ENCODE results near the gene PTPRM. TPM values are rescaled to one million over a fixed set of nuclear protein-coding genes. Genes with fewer than 3 reads are reported as not detected.

Gene PTPRM
- total and polyA plus RNA-seq, 2 of the 8 experiments (the other 6 are each of a cell fraction or from before 2014, with no cell fraction given) = 4.1 to 7.0 TPM

DNA sequence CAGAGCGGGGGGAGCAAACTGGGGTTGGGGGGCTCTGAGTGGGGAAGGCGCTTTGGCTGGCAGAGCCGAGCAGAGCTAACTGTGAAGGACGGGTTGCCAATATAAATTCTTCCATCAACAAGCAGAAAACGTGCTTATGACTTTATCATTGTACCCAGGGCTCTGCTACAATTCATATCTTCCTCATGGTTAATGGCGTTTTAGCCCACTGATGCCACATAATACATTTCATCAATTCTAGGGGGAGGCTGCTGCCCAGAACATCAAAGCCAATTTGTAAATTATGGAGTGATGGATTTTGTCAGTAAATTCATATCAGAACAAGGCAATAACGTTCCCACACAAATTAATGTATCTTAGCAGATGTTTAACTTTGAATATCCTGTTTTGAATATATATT lies 866.7 kb downstream of the PTPRM start:
- H4K8ac ChIP-seq (ENCODE audit: extremely low read depth, insufficient read depth, low read length) = no peak overlapping the region
- no peak overlapping the region for H2BK12ac ChIP-seq (ENCODE audit: low read depth, low read length)
- no peak overlapping the region for H3K4me2 ChIP-seq (ENCODE audit: insufficient read depth in 1 of 2, low read depth in 2 of 2, low read length in 2 of 2)
- H4K20me1 ChIP-seq (replicated peaks in 1 of 2; ENCODE audit: control insufficient read depth in 1 of 2, insufficient read depth in 2 of 2, low read length in 2 of 2) = no peaks in the 10 kb centered on the region
- H2BK15ac ChIP-seq (ENCODE audit: low read length) = no peak overlapping the region
- H4K91ac ChIP-seq (replicated peaks; ENCODE audit: insufficient read length, low read length) = no peak overlapping the region
- no peaks in the 10 kb centered on the region for H3K36me3 ChIP-seq (ENCODE audit: control insufficient read depth in 2 of 4, insufficient read depth in 4 of 4, low read length in 3 of 4)
- no peak for FAIRE-seq
- no peak overlapping the region for H3K14ac ChIP-seq (ENCODE audit: insufficient read length)
- no peak overlapping the region for H2AK5ac ChIP-seq (ENCODE audit: low read depth, low read length)
- DNase-seq (ENCODE audit: low read depth in 1 of 2, low spot score in 2 of 2) = no peak
- WGBS, 2 experiments (ENCODE audit: extremely low coverage in 1 of 2, insufficient coverage in 1 of 2, insufficient read length in 1 of 2, insufficient replicate concordance in 2 of 2, low coverage in 1 of 2, low lambda C conversion rate in 2 of 2, missing lambda C conversion rate in 1 of 2) = 85% methylated on average over 7 of the region's 7 CpGs; no CpG with 5 or more reads in 1 of the 2 experiments
- CTCF ChIA-PET (ENCODE audit: partially characterized antibody) = no interaction called here
- H2BK120ac ChIP-seq (replicated peaks; ENCODE audit: low read depth, low read length) = no peak overlapping the region
- H3K9ac ChIP-seq (replicated peaks in 1 of 4; ENCODE audit: extremely low read depth in 1 of 4, low read depth in 3 of 4, low read length in 3 of 4) = no peak overlapping the region
- no peaks in the 10 kb centered on the region for H3K79me2 ChIP-seq (ENCODE audit: control insufficient read depth in 1 of 2, insufficient read depth in 2 of 2, low read length in 2 of 2)
- POLR2A ChIA-PET (ENCODE audit: partially characterized antibody) = no interaction called here
- H2AFZ ChIP-seq (ENCODE audit: low read length) = no peak overlapping the region
- H2BK5ac ChIP-seq (ENCODE audit: low read depth, low read length) = no peak overlapping the region
- no peak overlapping the region for H2BK20ac ChIP-seq (ENCODE audit: low read length)
- H3K23me2 ChIP-seq (ENCODE audit: low read depth, low read length) = no peaks in the 10 kb centered on the region; the same call in 1 of the 2 replicates
- no peak overlapping the region for H3K4ac ChIP-seq (replicated peaks; ENCODE audit: insufficient read length, low read depth, low read length)
- no peak overlapping the region for H4K5ac ChIP-seq (ENCODE audit: insufficient read length, low read depth, low read length)
- H3K4me3 ChIP-seq (ENCODE audit: extremely low read depth in 1 of 4, insufficient read depth in 2 of 4, low read depth in 3 of 4, low read length in 4 of 4) = no peak overlapping the region
- no peak overlapping the region for H3K56ac ChIP-seq (replicated peaks; ENCODE audit: insufficient read length, low read depth, low read length)
- H3K27me3 ChIP-seq (replicated peaks in 1 of 4; ENCODE audit: control insufficient read depth in 3 of 4, extremely low read depth in 1 of 4, insufficient read depth in 3 of 4, low read length in 3 of 4) = no peaks in the 10 kb centered on the region
- no peak overlapping the region for H3K27ac ChIP-seq (ENCODE audit: low read depth, low read length)
- H3K9me3 ChIP-seq (ENCODE audit: insufficient read depth in 2 of 2, low read depth in 1 of 2, low read length in 1 of 2) = 0 out of 4 replicates have a peak, but pooled peaks cover 0 to 3% of the 10 kb centered on the region in 2 experiments
- H3K18ac ChIP-seq (ENCODE audit: extremely low read depth, low read length) = no peak overlapping the region
- no peaks in the 10 kb centered on the region for H3K79me1 ChIP-seq (ENCODE audit: low read depth, low read length)
- H3K23ac ChIP-seq (ENCODE audit: insufficient read length) = no peak overlapping the region
- no peaks in the 10 kb centered on the region for H3K4me1 ChIP-seq (replicated peaks in 1 of 4; ENCODE audit: control insufficient read depth in 3 of 4, insufficient read depth in 4 of 4, low read length in 3 of 4)
- no peak for TF ChIP-seq SUZ12 (IDR thresholded peaks at IDR 0.05; ENCODE audit: low read length)
- no peak for TF ChIP-seq NANOG (IDR thresholded peaks at IDR 0.05; ENCODE audit: insufficient read depth, low read depth, low read length, poor library complexity, severe bottlenecking)
- TF ChIP-seq, protein P1, sequence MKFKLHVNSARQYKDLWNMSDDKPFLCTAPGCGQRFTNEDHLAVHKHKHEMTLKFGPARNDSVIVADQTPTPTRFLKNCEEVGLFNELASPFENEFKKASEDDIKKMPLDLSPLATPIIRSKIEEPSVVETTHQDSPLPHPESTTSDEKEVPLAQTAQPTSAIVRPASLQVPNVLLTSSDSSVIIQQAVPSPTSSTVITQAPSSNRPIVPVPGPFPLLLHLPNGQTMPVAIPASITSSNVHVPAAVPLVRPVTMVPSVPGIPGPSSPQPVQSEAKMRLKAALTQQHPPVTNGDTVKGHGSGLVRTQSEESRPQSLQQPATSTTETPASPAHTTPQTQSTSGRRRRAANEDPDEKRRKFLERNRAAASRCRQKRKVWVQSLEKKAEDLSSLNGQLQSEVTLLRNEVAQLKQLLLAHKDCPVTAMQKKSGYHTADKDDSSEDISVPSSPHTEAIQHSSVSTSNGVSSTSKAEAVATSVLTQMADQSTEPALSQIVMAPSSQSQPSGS (IDR thresholded peaks at IDR 0.05; ENCODE audit: low read length) = no peak
- no peak for TF ChIP-seq SIRT6 (IDR thresholded peaks at IDR 0.05; ENCODE audit: low read length)
- no peak for TF ChIP-seq ZNF274 (IDR thresholded peaks at IDR 0.05; ENCODE audit: borderline replicate concordance, extremely low read depth, low read length)
- TF ChIP-seq TBP (IDR thresholded peaks at IDR 0.05; ENCODE audit: low read depth, low read length) = no peak
- no peak for TF ChIP-seq EGR1 (IDR thresholded peaks at IDR 0.05; ENCODE audit: borderline replicate concordance, low read depth, low read length)
- no peak for TF ChIP-seq RAD21 (IDR thresholded peaks at IDR 0.05 in 1 of 2, conservative IDR thresholded peaks at IDR 0.05 in 1 of 2; ENCODE audit: low read depth in 2 of 2, low read length in 2 of 2)
- TF ChIP-seq SP2 (IDR thresholded peaks at IDR 0.05; ENCODE audit: low read length) = no peak
- TF ChIP-seq CBX5 (IDR thresholded peaks at IDR 0.05; ENCODE audit: low read depth, low read length) = no peak
- TF ChIP-seq RFX5 (IDR thresholded peaks at IDR 0.05; ENCODE audit: borderline replicate concordance, low read depth, low read length) = no peak
- no peak for TF ChIP-seq YY1 (IDR thresholded peaks at IDR 0.05; ENCODE audit: low read depth, low read length)
- TF ChIP-seq PHF8 (conservative IDR thresholded peaks at IDR 0.05; ENCODE audit: low read depth, low read length) = no peak
